Activated naive CD4-positive, alpha-beta T cell treated with anti-CD3 and anti-CD28 coated beads, Interleukin-2, amount 50 U/mL, for 16 hours (primary cell): ENCODE data around the gene SMYD3.

ENCODE experiments used
- DNase-seq: peaks from one replicate; pipeline ENCODE4 v3.0.0-alpha.2; 2020

Gene SMYD3

GRCh38 chr1:246506674-246507481 lies at the start of gene SMYD3:
TSS of gene SMYD3 (minus strand) at chr1:246507279.
- peak; percentile 83 for DNase-seq

DNA sequence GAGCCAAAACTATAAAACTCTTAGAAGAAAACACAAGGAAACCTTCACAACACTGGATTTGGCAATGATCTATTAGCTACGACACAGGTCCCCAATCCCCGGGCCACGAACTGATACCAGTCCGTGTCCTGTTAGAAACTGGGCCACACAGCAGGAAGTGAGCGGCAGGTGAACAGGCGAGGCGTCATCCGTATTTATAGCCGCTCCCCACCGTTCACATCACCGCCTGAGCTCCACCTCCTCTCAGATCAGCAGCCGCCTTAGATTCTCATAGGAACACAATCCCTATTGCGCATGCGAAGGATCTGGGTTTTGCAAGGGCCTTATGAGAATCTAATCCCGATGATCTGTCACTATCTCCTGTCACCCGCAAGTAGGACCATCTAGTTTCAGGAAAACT lies 47.1 kb upstream of the SMYD3 start:
- no peak for DNase-seq

GRCh38 chr1:246552110-246552509 lies 45.0 kb upstream of the SMYD3 start:
- no peak for DNase-seq

- DNase-seq = no peak
Observed at GRCh38 chr1:246550402-246550801, 43.3 kb upstream of the SMYD3 start.

GRCh38 chr1:246549665-246550064 lies 42.6 kb upstream of the SMYD3 start:
- DNase-seq = no peak

- DNase-seq = no peak
Observed at GRCh38 chr1:246544001-246544400, 36.9 kb upstream of the SMYD3 start.

DNA sequence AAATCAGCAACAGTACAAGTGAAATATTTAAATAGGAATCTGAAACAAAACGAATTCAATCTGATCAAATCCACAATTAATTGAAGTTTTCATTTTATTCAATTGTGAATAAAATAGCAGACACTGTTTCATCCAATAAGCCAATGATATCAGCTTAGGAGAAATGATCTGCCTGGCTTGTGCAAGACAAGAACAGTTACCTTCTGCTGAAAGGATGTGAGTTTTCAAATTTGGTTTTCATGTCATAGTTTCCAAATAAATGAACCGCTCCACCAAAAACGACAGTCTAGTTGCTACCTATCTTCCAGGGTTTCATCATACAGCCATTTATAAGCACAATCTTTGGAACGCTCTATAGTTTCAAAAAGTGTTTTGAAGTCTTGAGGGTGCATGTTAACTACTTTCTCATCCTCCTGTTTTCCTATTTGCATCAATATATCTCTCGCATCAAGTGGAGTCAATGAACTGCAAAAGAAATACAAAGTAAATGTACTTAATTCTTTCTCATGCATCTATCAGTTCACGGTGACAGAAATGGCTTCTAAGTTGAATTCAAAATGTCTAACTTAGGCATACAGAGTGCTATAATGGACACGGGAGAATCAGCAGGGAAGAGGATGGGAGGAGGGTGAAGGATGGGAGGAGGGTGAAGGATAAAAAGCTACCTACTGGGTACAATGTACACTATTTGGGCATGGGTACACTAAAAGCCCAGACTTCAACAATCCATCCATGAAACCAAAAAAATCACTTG lies 33.8 kb upstream of the SMYD3 start:
- no peak for DNase-seq

GRCh38 chr1:246537887-246538286 lies 30.8 kb upstream of the SMYD3 start:
- no peak for DNase-seq

DNA sequence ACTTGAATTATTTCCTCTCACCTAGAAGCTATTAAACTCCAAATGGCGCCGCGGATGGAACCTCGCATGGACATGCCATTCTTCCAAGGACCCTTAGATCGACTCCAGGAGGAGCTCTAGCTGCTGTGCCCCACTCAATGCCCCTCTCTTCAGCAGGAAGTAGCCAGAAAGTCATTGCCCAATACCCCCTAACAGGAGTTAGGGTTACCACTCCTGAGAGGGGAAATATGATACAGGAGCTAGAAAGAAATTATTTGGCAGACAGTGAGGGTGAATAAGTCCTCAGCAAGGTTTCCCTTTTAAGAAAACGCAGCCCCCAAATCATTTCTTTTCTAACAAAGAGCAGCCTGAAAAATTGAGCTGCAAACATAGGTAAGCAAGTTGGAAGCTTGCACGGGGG lies 30.4 kb upstream of the SMYD3 start:
- no peak for DNase-seq

GRCh38 chr1:246534114-246534513 lies 27.0 kb upstream of the SMYD3 start:
- DNase-seq = no peak

DNA sequence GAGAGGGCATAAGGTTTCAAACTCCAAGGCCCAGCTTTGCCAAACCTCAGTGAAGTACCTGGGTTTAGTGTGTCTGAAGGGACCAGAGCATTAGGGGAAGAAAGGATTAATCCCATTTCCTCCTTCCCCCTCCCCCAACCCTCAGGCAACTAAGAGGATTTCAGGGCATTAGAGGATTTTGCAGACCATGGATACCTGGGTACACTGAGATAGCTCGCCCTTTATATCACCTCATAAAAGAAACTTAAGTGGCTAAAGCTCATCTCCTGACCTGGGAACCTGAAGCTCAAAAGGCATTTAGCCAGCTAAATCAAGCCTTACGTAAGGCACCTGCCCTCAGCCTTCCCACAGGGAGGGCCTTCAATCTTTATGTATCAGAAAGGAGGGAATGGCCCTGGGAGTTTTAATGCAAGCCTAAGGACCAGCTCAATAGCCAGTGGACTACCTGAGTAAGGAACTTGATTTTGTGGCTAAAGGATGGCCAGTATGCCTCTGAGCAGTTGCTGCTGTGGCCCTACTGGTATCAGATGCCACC lies 26.4 kb upstream of the SMYD3 start:
- no peak for DNase-seq

DNA sequence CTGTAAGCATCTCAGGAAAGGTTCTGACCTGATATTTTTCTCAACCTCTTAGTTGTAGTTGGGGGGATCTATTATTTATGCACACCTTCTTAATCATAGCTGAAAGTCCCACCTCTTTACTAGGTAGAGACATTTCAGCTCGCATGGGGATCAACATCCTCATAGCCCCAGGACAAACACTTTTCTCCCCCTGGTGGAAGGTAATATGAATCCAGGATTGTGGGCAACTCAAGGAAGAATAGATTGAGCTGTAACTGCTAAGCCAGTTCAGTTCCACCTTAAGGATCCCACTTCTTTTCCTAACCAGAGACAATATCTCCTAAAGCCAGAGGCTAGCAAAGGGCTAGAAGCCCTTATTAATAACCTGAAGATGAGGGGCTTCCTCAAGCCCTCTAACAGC lies 25.4 kb upstream of the SMYD3 start:
- DNase-seq = no peak

DNA sequence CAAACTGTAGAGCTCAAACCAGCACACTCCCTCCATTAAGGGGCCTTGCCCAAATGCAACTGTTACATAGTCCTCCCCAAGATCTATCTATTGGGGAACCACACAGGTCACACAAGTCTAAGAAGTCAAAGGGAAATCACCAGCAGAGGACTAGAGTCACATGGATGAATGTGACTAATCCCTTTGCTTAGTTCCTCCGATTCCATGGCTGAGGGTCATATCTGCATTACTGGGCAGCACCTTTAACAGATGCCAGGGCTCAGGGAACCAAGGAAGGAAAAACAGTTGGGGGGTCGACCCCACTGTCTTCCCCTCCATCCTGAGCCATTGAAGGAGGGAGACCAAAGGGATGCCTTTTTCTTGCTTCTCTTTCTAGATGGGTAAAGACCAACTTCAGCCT lies 23.4 kb upstream of the SMYD3 start:
- DNase-seq = no peak

DNA sequence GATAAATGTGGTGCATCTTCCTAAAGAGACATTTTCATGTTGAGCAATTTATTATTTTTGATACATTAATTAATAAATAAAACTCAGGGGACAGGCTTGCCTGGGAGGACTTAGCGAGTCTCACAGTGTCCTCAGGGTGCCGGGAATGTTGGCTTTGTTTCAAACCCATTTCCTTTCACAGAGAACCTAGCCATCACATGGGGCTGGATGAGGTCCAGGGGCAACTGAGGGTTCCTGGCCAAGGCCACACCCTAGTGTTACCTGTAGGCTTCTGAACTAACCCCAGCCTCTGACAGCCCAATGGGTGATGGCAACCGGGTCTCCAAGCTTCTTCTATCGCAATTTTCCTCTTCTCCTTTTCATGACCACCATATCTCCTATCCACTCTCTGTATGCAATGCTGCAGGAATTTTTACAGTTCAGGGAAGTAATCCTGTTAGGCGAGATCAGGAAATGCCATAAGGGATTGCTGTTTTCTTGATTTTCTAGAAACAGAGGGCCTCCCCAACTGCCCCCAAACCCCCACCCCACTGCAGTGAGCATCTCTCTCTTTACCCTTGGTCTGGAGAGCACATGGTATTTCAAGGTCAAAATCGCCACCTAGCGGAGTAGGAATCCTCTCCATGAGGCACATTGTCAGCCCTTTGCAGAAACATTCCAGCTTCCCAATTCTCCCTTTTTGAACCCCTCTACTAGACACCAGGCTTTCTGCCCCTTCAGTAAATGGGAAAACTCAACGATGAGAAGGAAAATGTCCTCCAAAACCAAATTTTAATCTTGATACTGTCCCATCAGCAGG lies 22.1 kb upstream of the SMYD3 start:
- no peak for DNase-seq

GRCh38 chr1:246527402-246528088 lies 20.5 kb upstream of the SMYD3 start:
- DNase-seq = no peak

DNA sequence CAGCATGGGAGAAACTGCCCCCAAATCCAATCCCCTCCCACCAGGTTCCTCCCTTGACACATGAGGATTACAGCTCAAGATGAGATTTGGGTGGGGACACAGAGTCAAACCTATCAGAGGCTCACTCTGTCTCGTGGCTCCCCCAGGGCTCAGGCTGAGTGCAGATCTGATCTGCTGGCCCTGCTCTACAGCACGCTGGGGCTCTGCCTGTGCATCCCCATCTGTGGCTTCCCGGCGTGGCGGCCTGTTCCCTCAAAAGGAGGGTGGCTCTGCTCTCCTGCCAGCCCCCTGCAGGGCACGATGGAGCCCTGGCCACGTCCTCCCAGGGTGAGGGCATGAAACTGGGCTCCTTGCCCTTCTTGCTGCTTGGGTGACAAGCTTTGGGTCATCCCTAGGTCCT lies 19.8 kb upstream of the SMYD3 start:
- DNase-seq = no peak

- DNase-seq = no peak
Observed at GRCh38 chr1:246526380-246526779, 19.3 kb upstream of the SMYD3 start.

DNA sequence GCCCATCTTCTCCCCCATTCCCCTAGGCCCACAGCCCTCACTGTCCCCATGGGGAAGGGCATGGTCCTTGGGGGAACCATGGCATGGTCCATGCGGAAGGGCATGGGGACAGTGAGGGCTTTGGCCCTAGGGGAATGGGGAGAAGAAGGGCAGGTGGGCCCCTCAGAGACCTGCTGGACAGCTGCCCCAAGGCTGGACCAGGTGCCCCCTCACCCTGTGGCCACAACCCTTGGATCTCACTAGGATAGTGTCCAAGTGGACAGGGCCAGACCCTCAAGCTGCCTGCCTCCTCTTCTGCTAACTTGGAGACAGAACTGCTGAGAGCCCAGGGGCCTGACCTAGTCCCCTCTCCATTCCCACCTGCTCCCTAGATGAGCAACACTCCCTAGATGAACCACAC lies 12.4 kb upstream of the SMYD3 start:
- no peak for DNase-seq

- no peak for DNase-seq
Observed at GRCh38 chr1:246518456-246519205, 11.6 kb upstream of the SMYD3 start.

- no peak for DNase-seq
Observed at GRCh38 chr1:246517391-246517790, 10.3 kb upstream of the SMYD3 start.

- no peak for DNase-seq
Observed at GRCh38 chr1:246516126-246516525, 9.0 kb upstream of the SMYD3 start.
